CD4-positive, alpha-beta memory T cell (primary cell): Measurements from ENCODE around the gene HEATR5A. TPM values are rescaled to one million over a fixed set of nuclear protein-coding genes. Genes with fewer than 3 reads are reported as not detected.
"Not testable (repeated sequence)": the region's sequence is repeated elsewhere in the genome, so short reads cannot be mapped to it uniquely, and the experiment has no call there.

ENCODE experiments used
- CTCF ChIA-PET: fragments of 350-600 bp; sonication (Branson Sonifier 250); formaldehyde crosslinking; loops from one replicate; lab custom pipeline; 2021; ENCODE audit warnings: inconsistent platforms; ENCODE audit not compliant: partially characterized antibody; lab: Charles Lee
- POLR2A ChIA-PET: fragments of 350-600 bp; sonication (Branson Sonifier 250); formaldehyde crosslinking; loops from one replicate; lab custom pipeline; 2021; ENCODE audit not compliant: partially characterized antibody; lab: Charles Lee
- DNase-seq, 5 donors: peaks; one replicate each; pipeline versions ENCODE4 v3.0.0 to v3.0.0-alpha.2; 2020 to 2022; ENCODE audit warnings: mixed read lengths in 1 of 5
- H3K27ac ChIP-seq: one replicate; pipeline ENCODE4 v1.7.0; 2013; ENCODE audit warnings: low read depth, low read length
- H3K27me3 ChIP-seq: 2 replicates; pipeline ENCODE4 v1.7.0; 2013; ENCODE audit warnings: mild to moderate bottlenecking, low read length, moderate library complexity; ENCODE audit not compliant: insufficient read depth
- H3K36me3 ChIP-seq: 2 replicates; pipeline ENCODE4 v1.7.0; 2013; ENCODE audit warnings: mild to moderate bottlenecking, low read length, moderate library complexity; ENCODE audit not compliant: insufficient read depth
- H3K4me1 ChIP-seq: 2 replicates; pipeline ENCODE4 v1.7.0; 2013; ENCODE audit warnings: mild to moderate bottlenecking, low read length, moderate library complexity; ENCODE audit not compliant: insufficient read depth
- H3K4me3 ChIP-seq, 2 donors: one replicate each; pipeline ENCODE4 v1.7.0; 2013; ENCODE audit warnings: low read length in 2 of 2, mild to moderate bottlenecking in 1 of 2
- H3K9me3 ChIP-seq, 2 donors: one replicate each; pipeline ENCODE4 v1.7.0; 2013; ENCODE audit warnings: low read length in 2 of 2, control low read depth in 1 of 2; ENCODE audit not compliant: control insufficient read depth in 1 of 2
- H3K27ac Mint-ChIP-seq, 7 donors: one replicate each; pipeline ENCODE4 v1.8.0; 2020 to 2021; ENCODE audit warnings: mixed read lengths in 7 of 7, mild to moderate bottlenecking in 6 of 7, inconsistent platforms in 3 of 7, moderate library complexity in 3 of 7
- H3K27me3 Mint-ChIP-seq, 2 donors: one replicate each; pipeline ENCODE4 v1.8.0; 2020 to 2021; ENCODE audit warnings: mixed read lengths in 2 of 2
- H3K36me3 Mint-ChIP-seq, 2 donors: one replicate each; pipeline ENCODE4 v1.8.0; 2020 to 2021; ENCODE audit warnings: mixed read lengths in 2 of 2, inconsistent platforms in 1 of 2, mild to moderate bottlenecking in 1 of 2
- H3K4me1 Mint-ChIP-seq, 4 donors: one replicate each; pipeline ENCODE4 v1.8.0; 2020 to 2021; ENCODE audit warnings: mixed read lengths in 4 of 4, mild to moderate bottlenecking in 1 of 4
- H3K4me3 Mint-ChIP-seq, 8 donors: one replicate each; pipeline ENCODE4 v1.8.0; 2020 to 2021; ENCODE audit warnings: mixed read lengths in 8 of 8, mild to moderate bottlenecking in 7 of 8, moderate library complexity in 6 of 8, inconsistent platforms in 3 of 8
- H3K9me3 Mint-ChIP-seq, 8 donors: one replicate each; pipeline ENCODE4 v1.8.0; 2020 to 2021; ENCODE audit warnings: mixed read lengths in 8 of 8, mild to moderate bottlenecking in 5 of 8, inconsistent platforms in 3 of 8, moderate library complexity in 1 of 8
- intact Hi-C: fragments of 100-400 bp; cut with micrococcal nuclease; formaldehyde crosslinking; loops from one replicate; pipeline ENCODE4 v1.15.1; 2023
- polyA plus RNA-seq, 2 donors: library from polyadenylated mRNA; unstranded; fragments of 300-500 nt; fragmentation: Illumina TruSeq; gene quantifications; one replicate each; pipeline ENCODE4 v1.2.3, GENCODE V29; 2021
- total RNA-seq, 2 experiments: library from RNA; stranded (reverse); gene quantifications; one replicate each; pipeline ENCODE4 v1.2.3, GENCODE V29; 2021

The HEATR5A gene
- total and polyA plus RNA-seq, 4 experiments from 2014 or later, result 5.4 to 16.4 (median 12.1) TPM

GRCh38 chr14:31312934-31313333, 107.4 kb downstream of the HEATR5A start:
- Mint-ChIP-seq H3K9me3 (no peaks in the 10 kb centered on the region), H3K4me1 (peaks cover 0 to 2% (median 0%) of the 10 kb centered on the region in 4 donors), H3K4me3 (no peak overlapping the region), H3K27me3 (no peaks in the 10 kb centered on the region), H3K36me3 (peaks cover 34 to 40% of the 10 kb centered on the region in 2 donors), H3K27ac (peak overlapping the region in 1 of 7 donors; percentile 18)
- no peaks in the 10 kb centered on the region for H3K9me3 ChIP-seq
- CTCF ChIA-PET, result interaction anchor here (1.0 kb wide), 1 partner anchor 13 kb away, joined by 4 read pairs; no protein-coding TSS in a partner anchor
- POLR2A ChIA-PET, result interaction anchor here (0.6 kb wide), 1 partner anchor 104 kb away, joined by 3 read pairs; no protein-coding TSS in a partner anchor
- H3K27ac ChIP-seq, result no peak overlapping the region
- H3K36me3 ChIP-seq, result no peaks in the 10 kb centered on the region
- H3K4me3 ChIP-seq, result no peak overlapping the region
- no peaks in the 10 kb centered on the region for H3K4me1 ChIP-seq
- intact Hi-C loops, result no loop called here
- DNase-seq, result no peak
- no peaks in the 10 kb centered on the region for H3K27me3 ChIP-seq

- intact Hi-C loops, H3K36me3 ChIP-seq, CTCF ChIA-PET, H3K4me3 Mint-ChIP-seq, H3K9me3 Mint-ChIP-seq, DNase-seq, H3K4me1 ChIP-seq, H3K9me3 ChIP-seq, H3K4me1 Mint-ChIP-seq, H3K4me3 ChIP-seq, H3K27me3 ChIP-seq, POLR2A ChIA-PET, H3K27ac ChIP-seq, H3K27me3 Mint-ChIP-seq: not testable (repeated sequence)
- Mint-ChIP-seq H3K36me3 (peaks cover 32 to 41% of the 10 kb centered on the region in 2 donors), H3K27ac (peak overlapping the region in 2 of 7 donors; percentile 19 to 68)
These were observed 108.0 kb downstream of the HEATR5A start for GRCh38 chr14:31312370-31312769.

GRCh38 chr14:31307618-31308017, 112.7 kb downstream of the HEATR5A start:
- Mint-ChIP-seq H3K4me1 (no peaks in the 10 kb centered on the region), H3K4me3 (no peak overlapping the region), H3K9me3 (no peaks in the 10 kb centered on the region), H3K27me3 (no peaks in the 10 kb centered on the region), H3K27ac (no peak overlapping the region), H3K36me3 (peaks cover 46% of the 10 kb centered on the region in 2 donors)
- ChIA-PET POLR2A (no interaction called here), CTCF (no interaction called here)
- intact Hi-C loops, result no loop called here
- Histone ChIP-seq H3K4me1 (no peaks in the 10 kb centered on the region), H3K27ac (no peak overlapping the region), H3K36me3 (peaks cover 4% of the 10 kb centered on the region), H3K9me3 (no peaks in the 10 kb centered on the region), H3K27me3 (no peaks in the 10 kb centered on the region), H3K4me3 (no peak overlapping the region)
- DNase-seq, result no peak

GRCh38 chr14:31307198-31307597, 113.2 kb downstream of the HEATR5A start:
- Mint-ChIP-seq H3K27me3 (no peaks in the 10 kb centered on the region), H3K4me3 (no peak overlapping the region), H3K9me3 (no peaks in the 10 kb centered on the region), H3K36me3 (peaks cover 45 to 47% of the 10 kb centered on the region in 2 donors), H3K4me1 (no peaks in the 10 kb centered on the region), H3K27ac (no peak overlapping the region)
- intact Hi-C loops, result no loop called here
- Histone ChIP-seq H3K36me3 (peaks cover 4% of the 10 kb centered on the region), H3K4me3 (no peak overlapping the region), H3K27me3 (no peaks in the 10 kb centered on the region), H3K27ac (no peak overlapping the region), H3K4me1 (no peaks in the 10 kb centered on the region), H3K9me3 (no peaks in the 10 kb centered on the region)
- ChIA-PET CTCF (no interaction called here), POLR2A (no interaction called here)
- no peak for DNase-seq

GRCh38 chr14:31303654-31304053, 116.7 kb downstream of the HEATR5A start:
- H3K27ac ChIP-seq, result no peak overlapping the region
- Mint-ChIP-seq H3K27ac (peak overlapping the region in 1 of 7 donors; percentile 64), H3K27me3 (no peaks in the 10 kb centered on the region), H3K9me3 (no peaks in the 10 kb centered on the region), H3K4me1 (no peaks in the 10 kb centered on the region), H3K36me3 (peaks cover 34 to 41% of the 10 kb centered on the region in 2 donors), H3K4me3 (no peak overlapping the region)
- H3K4me1 ChIP-seq, result no peaks in the 10 kb centered on the region
- intact Hi-C loops, result no loop called here
- peaks cover 4% of the 10 kb centered on the region for H3K36me3 ChIP-seq
- no peaks in the 10 kb centered on the region for H3K27me3 ChIP-seq
- POLR2A ChIA-PET, result no interaction called here
- CTCF ChIA-PET, result no interaction called here
- no peak for DNase-seq
- no peak overlapping the region for H3K4me3 ChIP-seq
- H3K9me3 ChIP-seq, result no peaks in the 10 kb centered on the region

GRCh38 chr14:31300883-31301282, 119.5 kb downstream of the HEATR5A start:
- ChIA-PET POLR2A (no interaction called here), CTCF (interaction anchor here (0.6 kb wide), 1 partner anchor 278 kb away, joined by 3 read pairs; no protein-coding TSS in a partner anchor)
- H3K4me1 ChIP-seq, result no peaks in the 10 kb centered on the region
- intact Hi-C loops, result no loop called here
- no peak overlapping the region for H3K27ac ChIP-seq
- no peaks in the 10 kb centered on the region for H3K9me3 Mint-ChIP-seq
- H3K27ac Mint-ChIP-seq, result no peak overlapping the region
- no peaks in the 10 kb centered on the region for H3K4me1 Mint-ChIP-seq
- no peaks in the 10 kb centered on the region for H3K9me3 ChIP-seq
- H3K4me3 Mint-ChIP-seq, result no peak overlapping the region
- H3K36me3 ChIP-seq, result no peaks in the 10 kb centered on the region
- no peak overlapping the region for H3K4me3 ChIP-seq
- no peaks in the 10 kb centered on the region for H3K27me3 ChIP-seq
- DNase-seq, result no peak
- no peaks in the 10 kb centered on the region for H3K27me3 Mint-ChIP-seq
- peaks cover 25 to 35% of the 10 kb centered on the region in 2 donors for H3K36me3 Mint-ChIP-seq

- peak overlapping the region in 1 of 7 donors; percentile 48 for H3K27ac Mint-ChIP-seq
- ChIA-PET POLR2A (no interaction called here), CTCF (no interaction called here)
- no peak for DNase-seq
- H3K9me3 Mint-ChIP-seq, result no peaks in the 10 kb centered on the region
- Histone ChIP-seq H3K36me3 (no peaks in the 10 kb centered on the region), H3K27me3 (no peaks in the 10 kb centered on the region), H3K27ac (no peak overlapping the region), H3K4me3 (no peak overlapping the region), H3K9me3 (no peaks in the 10 kb centered on the region), H3K4me1 (no peaks in the 10 kb centered on the region)
- peaks cover 22 to 29% of the 10 kb centered on the region in 2 donors for H3K36me3 Mint-ChIP-seq
- H3K27me3 Mint-ChIP-seq, result no peaks in the 10 kb centered on the region
- H3K4me1 Mint-ChIP-seq, result no peaks in the 10 kb centered on the region
- intact Hi-C loops, result no loop called here
- no peak overlapping the region for H3K4me3 Mint-ChIP-seq
These were observed 120.1 kb downstream of the HEATR5A start for GRCh38 chr14:31300296-31300695.
